A673 (cell line): ENCODE measurements around the gene HS6ST3. TPM values are rescaled to one million over a fixed set of nuclear protein-coding genes. Genes with fewer than 3 reads are reported as not detected.

ENCODE experiments used
- BruUV-seq: library from RNA; stranded (reverse); fragments of 400-500 nt; replicated peaks from 2 replicates; lab custom pipeline; 2021; lab: Mats Ljungman, UMichigan
- CTCF ChIA-PET: fragments of 300-600 bp; sonication (Branson Sonifier 250); formaldehyde crosslinking; loops from one replicate; lab custom pipeline; 2022; ENCODE audit warnings: antibody characterized with exemption; lab: Charles Lee
- POLR2A ChIA-PET: fragments of 300-600 bp; sonication (Branson Sonifier 250); formaldehyde crosslinking; loops from one replicate; lab custom pipeline; 2022; ENCODE audit warnings: antibody characterized with exemption; ENCODE audit not compliant: low non-redundant PET; lab: Charles Lee
- DNase-seq: peaks from one replicate; pipeline ENCODE4 v3.0.0-alpha.2; 2015; ENCODE audit warnings: low spot score
- H3K27ac ChIP-seq: fragments of 200-600 bp; sonication (generic); 2 replicates; pipeline ENCODE4 v1.5.1; 2016; ENCODE audit warnings: mixed run types, low read depth, mild to moderate bottlenecking, mixed read lengths, antibody characterized with exemption, low read length; ENCODE audit not compliant: poor library complexity, severe bottlenecking
- H3K27me3 ChIP-seq: fragments of 200-600 bp; sonication (generic); replicated peaks from 2 replicates; pipeline ENCODE4 v1.6.1; 2017; ENCODE audit warnings: mixed run types, low read depth, mild to moderate bottlenecking, mixed read lengths, antibody characterized with exemption, low read length; ENCODE audit not compliant: insufficient read depth, poor library complexity
- H3K36me3 ChIP-seq: fragments of 200-600 bp; sonication (generic); 2 replicates; pipeline ENCODE4 v1.6.1; 2016; ENCODE audit warnings: mixed run types, mild to moderate bottlenecking, mixed read lengths, antibody characterized with exemption, low read length; ENCODE audit not compliant: insufficient read depth, poor library complexity, severe bottlenecking
- H3K4me1 ChIP-seq: fragments of 200-600 bp; sonication (generic); 2 replicates; pipeline ENCODE4 v1.6.1; 2017; ENCODE audit warnings: mixed run types, mild to moderate bottlenecking, mixed read lengths, antibody characterized with exemption, low read length; ENCODE audit not compliant: insufficient read depth, poor library complexity, severe bottlenecking
- H3K4me3 ChIP-seq: fragments of 200-600 bp; sonication (generic); 2 replicates; pipeline ENCODE4 v1.5.1; 2016; ENCODE audit warnings: low read depth, mixed run types, mild to moderate bottlenecking, mixed read lengths, low read length; ENCODE audit not compliant: poor library complexity, severe bottlenecking
- H3K9me3 ChIP-seq: fragments of 200-600 bp; sonication (generic); 2 replicates; pipeline ENCODE4 v1.6.1; 2016; ENCODE audit warnings: mixed run types, low read depth, mild to moderate bottlenecking, mixed read lengths, antibody characterized with exemption, low read length; ENCODE audit not compliant: poor library complexity, severe bottlenecking
- CTCF ChIP-seq: fragments of 300-800, 200-600 bp; sonication (generic); conservative IDR thresholded peaks from 2 replicates; pipeline ENCODE4 v1.5.1; 2017; ENCODE audit warnings: low read depth, mild to moderate bottlenecking, antibody characterized with exemption, low read length, moderate library complexity, mixed read lengths
- EZH2 ChIP-seq: fragments of 200-600 bp; sonication (generic); IDR thresholded peaks from 2 replicates; pipeline ENCODE4 v1.6.1; 2017; ENCODE audit warnings: borderline replicate concordance, low read depth, mild to moderate bottlenecking, mixed read lengths, antibody characterized with exemption, low read length; ENCODE audit not compliant: poor library complexity, severe bottlenecking
- intact Hi-C: fragments of 100-400 bp; cut with micrococcal nuclease; formaldehyde crosslinking; loops from one replicate; pipeline ENCODE4 v1.10.0; 2022; ENCODE audit not compliant: unreplicated experiment
- total RNA-seq: library from RNA; stranded (reverse); gene quantifications from 2 replicates; pipeline ENCODE4 v1.2.3, GENCODE V29; 2021

HS6ST3 gene
- total RNA-seq, 1 experiment from 2014 or later = not detected

DNA sequence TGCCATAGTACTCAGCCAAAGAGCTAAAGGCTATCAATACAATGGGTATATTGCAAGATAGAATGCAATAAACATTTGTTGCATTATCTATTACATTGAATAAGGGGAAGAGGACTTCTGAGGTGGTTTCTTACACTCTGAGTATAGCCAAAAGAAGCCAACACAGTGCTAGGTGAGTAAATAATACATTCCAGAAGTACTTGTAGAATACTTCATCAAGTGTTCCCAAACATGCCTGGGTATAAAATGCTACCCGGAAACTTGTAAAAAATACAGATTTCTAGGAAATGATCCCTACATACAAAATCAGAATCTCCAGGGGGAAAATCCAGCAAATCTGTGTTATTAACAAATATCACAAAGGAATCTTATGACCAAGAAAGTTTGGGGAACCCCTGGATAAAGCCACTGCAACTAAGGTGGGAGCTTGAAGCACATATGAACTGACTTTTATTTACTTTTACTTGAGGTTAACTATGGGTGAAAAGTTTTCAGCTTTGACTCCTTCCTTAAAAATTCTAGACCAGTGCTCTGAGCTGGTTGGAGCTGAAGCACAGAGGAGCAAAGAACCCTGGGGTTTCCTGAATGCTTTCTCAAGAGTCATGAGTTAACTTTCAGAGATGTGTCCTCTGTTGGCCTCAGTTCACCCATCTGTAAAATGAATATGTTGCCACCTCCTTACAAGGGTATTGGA lies 768.4 kb downstream of the HS6ST3 start:
- CTCF ChIA-PET = no interaction called here
- no peaks in the 10 kb centered on the region for H3K9me3 ChIP-seq
- H3K4me3 ChIP-seq = no peak overlapping the region
- no peaks in the 10 kb centered on the region for H3K36me3 ChIP-seq
- POLR2A ChIA-PET = no interaction called here
- intact Hi-C loops = no loop called here
- no peak for DNase-seq
- H3K27ac ChIP-seq = no peak overlapping the region
- H3K4me1 ChIP-seq = no peaks in the 10 kb centered on the region
- H3K27me3 ChIP-seq = peaks cover 2% of the 10 kb centered on the region
- no TSS peak for BruUV-seq
- TF ChIP-seq EZH2 = no peak
- no peak for TF ChIP-seq CTCF

DNA sequence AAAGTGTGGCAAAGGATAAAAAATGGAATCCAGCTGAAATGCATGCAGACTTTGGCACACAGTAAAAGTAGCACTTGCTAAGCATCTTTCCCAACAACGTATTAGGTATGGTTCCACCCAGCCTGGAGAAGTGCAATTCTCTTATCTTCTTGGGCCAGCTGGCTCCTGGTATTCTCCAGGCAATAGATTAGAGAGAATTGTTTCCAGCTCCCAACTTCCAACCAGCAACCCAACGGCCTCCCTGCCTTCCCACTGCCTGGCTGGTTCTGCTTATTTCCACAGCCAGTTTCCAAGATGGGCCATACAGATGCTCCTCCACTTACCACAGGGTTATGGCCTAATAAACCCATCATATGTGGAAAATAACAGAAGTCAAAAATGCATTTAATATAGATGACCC lies 771.0 kb downstream of the HS6ST3 start:
- Histone ChIP-seq H3K4me3 (no peak overlapping the region), H3K27me3 (peaks cover 2% of the 10 kb centered on the region), H3K27ac (no peak overlapping the region), H3K36me3 (no peaks in the 10 kb centered on the region), H3K9me3 (peaks cover 5% of the 10 kb centered on the region), H3K4me1 (no peaks in the 10 kb centered on the region)
- no TSS peak for BruUV-seq
- intact Hi-C loops = no loop called here
- TF ChIP-seq EZH2 = no peak
- TF ChIP-seq CTCF = no peak
- CTCF ChIA-PET = no interaction called here
- DNase-seq = no peak
- POLR2A ChIA-PET = no interaction called here

DNA sequence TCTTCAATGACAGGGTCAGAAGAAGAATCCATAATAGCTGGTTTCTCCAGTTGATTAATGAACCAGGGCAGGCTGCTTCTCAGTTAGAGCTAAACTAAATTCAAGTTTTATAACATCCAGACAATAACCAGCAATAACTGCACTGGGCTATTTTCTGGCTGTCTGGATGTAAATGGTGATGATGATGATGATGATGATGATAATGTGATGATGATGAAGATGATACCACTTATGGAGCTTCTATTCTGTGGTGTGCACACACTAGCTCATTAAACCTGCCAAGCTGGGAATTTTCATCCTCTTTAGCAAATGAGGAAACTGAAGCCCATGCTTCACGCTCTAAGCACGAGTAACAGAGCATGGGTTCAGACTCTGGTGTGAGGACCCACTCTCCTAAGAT lies 772.2 kb downstream of the HS6ST3 start:
- no peak for TF ChIP-seq EZH2
- no peak for TF ChIP-seq CTCF
- BruUV-seq = no TSS peak
- ChIA-PET CTCF (no interaction called here), POLR2A (no interaction called here)
- intact Hi-C loops = no loop called here
- DNase-seq = no peak
- Histone ChIP-seq H3K9me3 (peaks cover 5% of the 10 kb centered on the region), H3K4me1 (no peaks in the 10 kb centered on the region), H3K36me3 (no peaks in the 10 kb centered on the region), H3K4me3 (no peak overlapping the region), H3K27me3 (peaks cover 2% of the 10 kb centered on the region), H3K27ac (no peak overlapping the region)
